HUES48 (cell line): Measurements from ENCODE around the gene DDTL.
"Not testable (repeated sequence)": the region's sequence is repeated elsewhere in the genome, so short reads cannot be mapped to it uniquely, and the experiment has no call there.

Experiments
- H3K27ac ChIP-seq: one replicate; pipeline ENCODE4 v1.7.0; 2013; ENCODE audit warnings: low read depth, low read length, inconsistent platforms
- H3K27me3 ChIP-seq: 2 replicates; pipeline ENCODE4 v1.6.1; 2013; ENCODE audit warnings: mild to moderate bottlenecking, low read length; ENCODE audit not compliant: control insufficient read depth, insufficient read depth
- H3K36me3 ChIP-seq: 2 replicates; pipeline ENCODE4 v1.6.1; 2013; ENCODE audit warnings: low read length; ENCODE audit not compliant: control insufficient read depth, insufficient read depth
- H3K4me1 ChIP-seq: 2 replicates; pipeline ENCODE4 v1.6.1; 2013; ENCODE audit warnings: mild to moderate bottlenecking, low read length; ENCODE audit not compliant: control insufficient read depth, insufficient read depth
- H3K4me3 ChIP-seq: 2 replicates; pipeline ENCODE4 v1.5.1; 2013; ENCODE audit warnings: mild to moderate bottlenecking, low read depth, low read length
- H3K9ac ChIP-seq: 2 replicates; pipeline ENCODE4 v1.6.1; 2013; ENCODE audit warnings: mild to moderate bottlenecking, low read depth, low read length, moderate library complexity
- H3K9me3 ChIP-seq: 2 replicates; pipeline ENCODE4 v1.6.1; 2013; ENCODE audit warnings: low read length; ENCODE audit not compliant: control insufficient read depth, insufficient read depth

The DDTL gene

GRCh38 chr22:23966568-23966967 is at the start of gene DDTL:
Gene DDTL, plus strand, starts transcription at chr22:23966888. Its CDS starts 27 bp downstream, at chr22:23966915.
- H3K36me3 ChIP-seq: peaks cover 27% of the 10 kb centered on the region
- not testable (repeated sequence) for H3K9ac ChIP-seq, H3K27me3 ChIP-seq, H3K4me3 ChIP-seq, H3K9me3 ChIP-seq, H3K27ac ChIP-seq, H3K4me1 ChIP-seq

GRCh38 chr22:23920267-23920611 is 46.4 kb upstream of the DDTL start:
- H3K4me1 ChIP-seq, H3K27me3 ChIP-seq, H3K9ac ChIP-seq, H3K27ac ChIP-seq, H3K9me3 ChIP-seq, H3K4me3 ChIP-seq: not testable (repeated sequence)
- H3K36me3 ChIP-seq: peaks cover 11% of the 10 kb centered on the region; the same call in 1 of the 2 replicates

GRCh38 chr22:23921586-23922201 is 45.0 kb upstream of the DDTL start:
- H3K27me3 ChIP-seq, H3K4me3 ChIP-seq, H3K27ac ChIP-seq, H3K4me1 ChIP-seq, H3K9ac ChIP-seq, H3K9me3 ChIP-seq: not testable (repeated sequence)
- H3K36me3 ChIP-seq: peaks cover 17% of the 10 kb centered on the region; the same call in 1 of the 2 replicates

GRCh38 chr22:23922921-23923320 is 43.8 kb upstream of the DDTL start:
- H3K9ac ChIP-seq: no peak overlapping the region
- no peaks in the 10 kb centered on the region for H3K27me3 ChIP-seq
- no peak overlapping the region for H3K4me3 ChIP-seq
- no peaks in the 10 kb centered on the region for H3K4me1 ChIP-seq
- peaks cover 17% of the 10 kb centered on the region; the same call in 1 of the 2 replicates for H3K36me3 ChIP-seq
- H3K9me3 ChIP-seq: no peaks in the 10 kb centered on the region; the same call in 1 of the 2 replicates
- H3K27ac ChIP-seq: no peak overlapping the region

GRCh38 chr22:23925020-23925606 is 41.6 kb upstream of the DDTL start:
- H3K4me1 ChIP-seq: no peaks in the 10 kb centered on the region
- no peaks in the 10 kb centered on the region for H3K27me3 ChIP-seq

GRCh38 chr22:23926561-23926960 is 40.1 kb upstream of the DDTL start:
- H3K9ac ChIP-seq: no peak overlapping the region
- no peaks in the 10 kb centered on the region for H3K4me1 ChIP-seq
- peaks cover 22% of the 10 kb centered on the region; the same call in 1 of the 2 replicates for H3K36me3 ChIP-seq

More at GRCh38 chr22:23925020-23925606, 41.6 kb upstream of the DDTL start:
- Histone ChIP-seq H3K9ac (no peak overlapping the region), H3K36me3 (peaks cover 22% of the 10 kb centered on the region; the same call in 1 of the 2 replicates), H3K27ac (no peak overlapping the region), H3K4me3 (no peak overlapping the region), H3K9me3 (no peaks in the 10 kb centered on the region; the same call in 1 of the 2 replicates)

GRCh38 chr22:23938328-23939016 is 28.2 kb upstream of the DDTL start:
- H3K9ac ChIP-seq: no peak overlapping the region
- H3K9me3 ChIP-seq: no peaks in the 10 kb centered on the region
- H3K4me1 ChIP-seq: no peaks in the 10 kb centered on the region
- no peak overlapping the region for H3K4me3 ChIP-seq
- H3K36me3 ChIP-seq: no peaks in the 10 kb centered on the region
- H3K27ac ChIP-seq: no peak overlapping the region
- no peaks in the 10 kb centered on the region for H3K27me3 ChIP-seq

More at GRCh38 chr22:23926561-23926960, 40.1 kb upstream of the DDTL start:
- Histone ChIP-seq H3K27me3 (no peaks in the 10 kb centered on the region), H3K9me3 (peaks cover 3% of the 10 kb centered on the region), H3K4me3 (no peak overlapping the region), H3K27ac (no peak overlapping the region)

- Histone ChIP-seq H3K36me3 (no peaks in the 10 kb centered on the region), H3K27me3 (no peaks in the 10 kb centered on the region), H3K27ac (no peak overlapping the region), H3K4me3 (no peak overlapping the region), H3K4me1 (no peaks in the 10 kb centered on the region), H3K9me3 (no peaks in the 10 kb centered on the region), H3K9ac (no peak overlapping the region)
Observed at GRCh38 chr22:23939017-23939357, 27.7 kb upstream of the DDTL start.

- H3K27ac ChIP-seq, H3K9me3 ChIP-seq, H3K4me1 ChIP-seq: not testable (repeated sequence)
Observed at GRCh38 chr22:23940166-23940565, 26.5 kb upstream of the DDTL start.

GRCh38 chr22:23947391-23947790 is 19.3 kb upstream of the DDTL start:
- not testable (repeated sequence) for H3K9me3 ChIP-seq, H3K36me3 ChIP-seq, H3K9ac ChIP-seq, H3K4me1 ChIP-seq, H3K4me3 ChIP-seq, H3K27ac ChIP-seq, H3K27me3 ChIP-seq

More at GRCh38 chr22:23940166-23940565, 26.5 kb upstream of the DDTL start:
- not testable (repeated sequence) for H3K27me3 ChIP-seq, H3K36me3 ChIP-seq, H3K9ac ChIP-seq, H3K4me3 ChIP-seq

GRCh38 chr22:23949764-23950163 is 16.9 kb upstream of the DDTL start:
- H3K36me3 ChIP-seq, H3K9ac ChIP-seq, H3K4me3 ChIP-seq, H3K27me3 ChIP-seq, H3K9me3 ChIP-seq, H3K4me1 ChIP-seq, H3K27ac ChIP-seq: not testable (repeated sequence)
